Measurements from ENCODE around the gene ROBO4. TPM values are rescaled to one million over a fixed set of nuclear protein-coding genes. Genes with fewer than 3 reads are reported as not detected.

ROBO4 gene
- total and polyA plus RNA-seq, 4 donors: 27.3 to 52.1 (median 41.9) TPM

DNA sequence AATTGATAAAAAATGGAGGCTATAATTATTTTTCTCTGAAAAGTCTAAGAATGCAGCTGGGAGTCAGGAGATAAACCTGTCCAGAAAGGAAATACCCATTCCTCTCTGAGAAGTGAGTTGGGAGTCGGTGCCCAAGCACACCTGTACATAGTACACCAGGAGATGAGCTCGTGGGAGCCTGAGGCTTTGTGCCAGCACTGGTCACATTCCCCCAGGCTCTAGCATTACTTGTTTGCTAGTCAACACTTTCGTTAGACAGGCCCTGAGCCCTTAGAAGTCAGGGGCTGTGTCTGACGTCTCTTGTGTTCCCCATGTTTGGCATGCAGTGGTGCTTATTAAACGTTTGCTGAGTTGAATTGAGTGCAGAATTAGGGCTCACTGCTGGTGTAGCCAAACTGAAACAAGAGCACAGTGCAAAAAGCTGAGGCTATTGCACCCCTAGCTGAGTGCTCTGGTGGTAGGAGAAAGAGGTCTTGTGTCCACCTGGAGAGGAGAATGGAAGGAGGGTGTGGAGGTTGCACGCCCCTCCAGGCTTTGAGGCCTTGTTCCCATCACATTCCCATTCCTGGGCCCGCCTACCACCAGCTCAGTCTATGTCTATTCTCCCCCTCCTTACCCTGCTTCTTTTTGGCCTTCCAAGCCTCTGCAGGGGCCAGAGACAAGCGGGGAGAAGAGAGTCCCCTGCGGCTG, 6.8 kb downstream of the ROBO4 start:
- ATAC-seq (ENCODE audit: insufficient read depth, low FRiP score) (no peak), DNase-seq (no peak)
- Histone ChIP-seq H3K4me3 (no peak overlapping the region), H3K27me3 (ENCODE audit: control insufficient read depth in 3 of 3, insufficient read depth in 3 of 3, low read length in 2 of 3) (no peaks in the 10 kb centered on the region), H3K36me3 (ENCODE audit: control insufficient read depth in 4 of 4, insufficient read depth in 4 of 4, low read length in 4 of 4) (peaks cover 0 to 4% (median 0%) of the 10 kb centered on the region in 4 donors), H3K27ac (ENCODE audit: low read depth in 1 of 2, low read length in 1 of 2) (no peak overlapping the region), H3K9me3 (ENCODE audit: control insufficient read depth in 4 of 4, insufficient read depth in 3 of 4, low read length in 3 of 4) (no peaks in the 10 kb centered on the region), H3K9ac (ENCODE audit: insufficient read depth in 1 of 2, low read length in 2 of 2) (no peak overlapping the region), H3K4me1 (ENCODE audit: control insufficient read depth in 5 of 5, insufficient read depth in 5 of 5, low read length in 5 of 5) (peaks cover 0 to 16% (median 11%) of the 10 kb centered on the region in 5 donors)
- TF ChIP-seq, protein P1, sequence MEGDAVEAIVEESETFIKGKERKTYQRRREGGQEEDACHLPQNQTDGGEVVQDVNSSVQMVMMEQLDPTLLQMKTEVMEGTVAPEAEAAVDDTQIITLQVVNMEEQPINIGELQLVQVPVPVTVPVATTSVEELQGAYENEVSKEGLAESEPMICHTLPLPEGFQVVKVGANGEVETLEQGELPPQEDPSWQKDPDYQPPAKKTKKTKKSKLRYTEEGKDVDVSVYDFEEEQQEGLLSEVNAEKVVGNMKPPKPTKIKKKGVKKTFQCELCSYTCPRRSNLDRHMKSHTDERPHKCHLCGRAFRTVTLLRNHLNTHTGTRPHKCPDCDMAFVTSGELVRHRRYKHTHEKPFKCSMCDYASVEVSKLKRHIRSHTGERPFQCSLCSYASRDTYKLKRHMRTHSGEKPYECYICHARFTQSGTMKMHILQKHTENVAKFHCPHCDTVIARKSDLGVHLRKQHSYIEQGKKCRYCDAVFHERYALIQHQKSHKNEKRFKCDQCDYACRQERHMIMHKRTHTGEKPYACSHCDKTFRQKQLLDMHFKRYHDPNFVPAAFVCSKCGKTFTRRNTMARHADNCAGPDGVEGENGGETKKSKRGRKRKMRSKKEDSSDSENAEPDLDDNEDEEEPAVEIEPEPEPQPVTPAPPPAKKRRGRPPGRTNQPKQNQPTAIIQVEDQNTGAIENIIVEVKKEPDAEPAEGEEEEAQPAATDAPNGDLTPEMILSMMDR (IDR thresholded peaks at IDR 0.05; ENCODE audit: control extremely low read depth, extremely low read depth): no peak
- 69 to 83% methylated on average over 9 of the region's 9 CpGs for WGBS, 2 donors

DNA sequence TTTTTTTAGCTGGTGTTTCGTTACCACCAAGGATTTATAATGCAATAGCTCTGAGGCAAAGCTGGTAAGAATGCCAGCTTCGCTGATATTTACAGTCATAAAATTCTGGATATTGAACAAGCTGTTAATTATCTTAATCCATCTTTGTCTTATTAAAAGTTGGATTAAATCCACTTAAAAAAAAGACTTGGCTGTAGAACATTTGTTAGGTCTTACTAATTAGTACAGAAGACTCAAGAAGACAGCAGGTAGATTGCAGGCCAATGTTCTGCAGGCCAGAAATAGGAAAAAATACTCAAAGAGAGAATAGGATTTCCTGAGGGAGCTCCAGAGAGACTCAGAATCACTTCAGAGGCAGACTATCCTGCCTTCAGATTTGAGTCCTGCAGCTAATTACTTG, 7.5 kb downstream of the ROBO4 start:
- Histone ChIP-seq H3K36me3 (ENCODE audit: control insufficient read depth in 4 of 4, insufficient read depth in 4 of 4, low read length in 4 of 4) (peaks cover 0 to 4% (median 0%) of the 10 kb centered on the region in 4 donors), H3K9ac (ENCODE audit: insufficient read depth in 1 of 2, low read length in 2 of 2) (no peak overlapping the region), H3K27ac (ENCODE audit: low read depth in 1 of 2, low read length in 1 of 2) (no peak overlapping the region), H3K4me1 (ENCODE audit: control insufficient read depth in 5 of 5, insufficient read depth in 5 of 5, low read length in 5 of 5) (peaks cover 0 to 16% (median 11%) of the 10 kb centered on the region in 5 donors), H3K27me3 (ENCODE audit: control insufficient read depth in 3 of 3, insufficient read depth in 3 of 3, low read length in 2 of 3) (no peaks in the 10 kb centered on the region), H3K4me3 (no peak overlapping the region), H3K9me3 (ENCODE audit: control insufficient read depth in 4 of 4, insufficient read depth in 3 of 4, low read length in 3 of 4) (no peaks in the 10 kb centered on the region)
- DNase-seq (no peak), ATAC-seq (ENCODE audit: insufficient read depth, low FRiP score) (no peak)
- 92% methylated on average over 2 of the region's 2 CpGs for WGBS, 2 donors
- TF ChIP-seq, protein P1 (IDR thresholded peaks at IDR 0.05; ENCODE audit: control extremely low read depth, extremely low read depth): no peak

DNA sequence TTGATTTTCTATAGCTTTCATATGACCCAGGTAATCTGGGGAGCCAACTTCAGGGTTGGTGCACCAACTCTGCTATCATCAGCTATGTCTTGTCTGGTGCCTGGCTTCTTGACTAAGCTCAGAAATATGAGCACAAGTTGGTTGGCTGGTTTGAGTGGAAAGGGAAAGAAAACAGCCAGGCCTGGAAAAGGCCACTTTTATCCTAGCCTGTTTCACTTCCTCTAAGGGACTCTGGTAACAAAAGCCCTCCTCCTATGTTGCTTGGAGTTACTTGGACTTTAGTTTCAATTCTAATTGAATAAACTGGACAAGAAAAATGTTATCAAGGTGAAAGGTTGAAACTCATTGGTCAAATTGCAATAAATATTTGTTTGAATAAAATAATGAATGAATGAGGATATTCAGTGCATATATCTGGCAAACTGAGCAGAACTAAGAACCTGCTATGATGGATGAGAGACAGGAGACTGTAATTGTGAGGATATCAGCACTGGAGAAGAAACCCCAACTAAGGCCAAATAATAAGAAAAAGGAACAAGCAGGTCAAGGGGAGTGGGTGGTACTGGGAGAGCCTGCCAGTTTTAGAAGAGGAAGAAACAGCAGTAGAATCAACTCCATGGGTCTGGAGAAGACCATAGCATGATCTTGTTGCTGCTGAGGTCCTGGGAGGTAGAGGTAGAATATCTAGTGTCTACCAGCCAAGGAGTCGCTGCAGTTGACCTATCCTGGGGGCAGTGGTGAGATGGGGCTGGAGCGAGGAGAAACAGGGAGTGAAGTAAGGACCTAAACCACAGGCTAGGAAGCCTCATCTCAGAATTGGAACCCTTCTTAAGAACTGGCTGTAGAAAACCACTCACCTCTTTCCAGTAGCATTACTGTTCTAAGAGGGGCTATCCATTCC, 8.2 kb downstream of the ROBO4 start:
- Histone ChIP-seq H3K9me3 (ENCODE audit: control insufficient read depth in 4 of 4, insufficient read depth in 3 of 4, low read length in 3 of 4) (no peaks in the 10 kb centered on the region), H3K27ac (ENCODE audit: low read depth in 1 of 2, low read length in 1 of 2) (peak overlapping the region in 1 of 2 donors; percentile 33), H3K27me3 (ENCODE audit: control insufficient read depth in 3 of 3, insufficient read depth in 3 of 3, low read length in 2 of 3) (no peaks in the 10 kb centered on the region), H3K36me3 (ENCODE audit: control insufficient read depth in 4 of 4, insufficient read depth in 4 of 4, low read length in 4 of 4) (peaks cover 0 to 4% (median 0%) of the 10 kb centered on the region in 4 donors), H3K9ac (ENCODE audit: insufficient read depth in 1 of 2, low read length in 2 of 2) (no peak overlapping the region), H3K4me1 (ENCODE audit: control insufficient read depth in 5 of 5, insufficient read depth in 5 of 5, low read length in 5 of 5) (peaks cover 0 to 19% (median 11%) of the 10 kb centered on the region in 5 donors), H3K4me3 (no peak overlapping the region)
- ATAC-seq (ENCODE audit: insufficient read depth, low FRiP score) (no peak), DNase-seq (no peak)
- TF ChIP-seq, protein P1 (IDR thresholded peaks at IDR 0.05; ENCODE audit: control extremely low read depth, extremely low read depth): no peak
- WGBS, 2 donors: 89 to 95% methylated on average over 2 of the region's 2 CpGs

All from lung (tissue), 12 donors.